ENCODE data around the gene BLVRB.

GRCh38 chr19:40445780-40446262 is 19.7 kb downstream of the BLVRB start:
- TF ChIP-seq, protein P1, sequence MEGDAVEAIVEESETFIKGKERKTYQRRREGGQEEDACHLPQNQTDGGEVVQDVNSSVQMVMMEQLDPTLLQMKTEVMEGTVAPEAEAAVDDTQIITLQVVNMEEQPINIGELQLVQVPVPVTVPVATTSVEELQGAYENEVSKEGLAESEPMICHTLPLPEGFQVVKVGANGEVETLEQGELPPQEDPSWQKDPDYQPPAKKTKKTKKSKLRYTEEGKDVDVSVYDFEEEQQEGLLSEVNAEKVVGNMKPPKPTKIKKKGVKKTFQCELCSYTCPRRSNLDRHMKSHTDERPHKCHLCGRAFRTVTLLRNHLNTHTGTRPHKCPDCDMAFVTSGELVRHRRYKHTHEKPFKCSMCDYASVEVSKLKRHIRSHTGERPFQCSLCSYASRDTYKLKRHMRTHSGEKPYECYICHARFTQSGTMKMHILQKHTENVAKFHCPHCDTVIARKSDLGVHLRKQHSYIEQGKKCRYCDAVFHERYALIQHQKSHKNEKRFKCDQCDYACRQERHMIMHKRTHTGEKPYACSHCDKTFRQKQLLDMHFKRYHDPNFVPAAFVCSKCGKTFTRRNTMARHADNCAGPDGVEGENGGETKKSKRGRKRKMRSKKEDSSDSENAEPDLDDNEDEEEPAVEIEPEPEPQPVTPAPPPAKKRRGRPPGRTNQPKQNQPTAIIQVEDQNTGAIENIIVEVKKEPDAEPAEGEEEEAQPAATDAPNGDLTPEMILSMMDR (IDR thresholded peaks at IDR 0.05): no peak
- no peak for TF ChIP-seq POLR2AphosphoS5 (IDR thresholded peaks at IDR 0.05)
